GM21526 (cell line): ENCODE measurements around the gene CPLX3.

Source experiments
- ATAC-seq: cut with Tn5 transposase; IDR thresholded peaks from one replicate; pipeline ENCODE4 v1.9.1; 2021; ENCODE audit warnings: moderate library complexity; ENCODE audit not compliant: unreplicated experiment, low FRiP score

The CPLX3 gene

GRCh38 chr15:74801311-74801997, 25.0 kb upstream of the CPLX3 start:
- no peak for ATAC-seq

GRCh38 chr15:74802290-74802689, 24.1 kb upstream of the CPLX3 start:
- ATAC-seq, result no peak

- ATAC-seq, result no peak
Measured at GRCh38 chr15:74802862-74803447, 23.5 kb upstream of the CPLX3 start.

- no peak for ATAC-seq
Measured at GRCh38 chr15:74804935-74805334, 21.5 kb upstream of the CPLX3 start.

- no peak for ATAC-seq
Measured at GRCh38 chr15:74807282-74807681, 19.1 kb upstream of the CPLX3 start.

- ATAC-seq, result no peak
Measured at GRCh38 chr15:74808078-74808839, 18.2 kb upstream of the CPLX3 start.

- no peak for ATAC-seq
Measured at GRCh38 chr15:74808840-74809229, 17.6 kb upstream of the CPLX3 start.

- ATAC-seq, result no peak
Measured at GRCh38 chr15:74809242-74809641, 17.2 kb upstream of the CPLX3 start.

GRCh38 chr15:74809956-74810355, 16.5 kb upstream of the CPLX3 start:
- ATAC-seq, result no peak

GRCh38 chr15:74812533-74812932, 13.9 kb upstream of the CPLX3 start, which contains the start of gene LMAN1L:
LMAN1L (plus strand) TSS chr15:74812835; CDS start chr15:74812855, 20 bp downstream.
- ATAC-seq, result no peak

GRCh38 chr15:74815121-74815934, 11.1 kb upstream of the CPLX3 start:
- no peak for ATAC-seq

GRCh38 chr15:74815961-74816360, 10.5 kb upstream of the CPLX3 start:
- ATAC-seq, result no peak

- ATAC-seq, result no peak
Measured at GRCh38 chr15:74816624-74817369, 9.6 kb upstream of the CPLX3 start.

GRCh38 chr15:74817370-74817737, 9.1 kb upstream of the CPLX3 start:
- no peak for ATAC-seq

GRCh38 chr15:74820056-74820455, 6.4 kb upstream of the CPLX3 start:
- no peak for ATAC-seq

GRCh38 chr15:74821091-74821789, 5.2 kb upstream of the CPLX3 start:
- no peak for ATAC-seq

- no peak for ATAC-seq
Measured at GRCh38 chr15:74821790-74822158, 4.7 kb upstream of the CPLX3 start.

- no peak for ATAC-seq
Measured at GRCh38 chr15:74822233-74822632, 4.2 kb upstream of the CPLX3 start.

GRCh38 chr15:74823324-74823723, 3.1 kb upstream of the CPLX3 start:
- ATAC-seq, result no peak

- ATAC-seq, result no peak
Measured at GRCh38 chr15:74824976-74825375, 1.5 kb upstream of the CPLX3 start.
